ENCODE data around the gene LPP.

LPP gene

DNA sequence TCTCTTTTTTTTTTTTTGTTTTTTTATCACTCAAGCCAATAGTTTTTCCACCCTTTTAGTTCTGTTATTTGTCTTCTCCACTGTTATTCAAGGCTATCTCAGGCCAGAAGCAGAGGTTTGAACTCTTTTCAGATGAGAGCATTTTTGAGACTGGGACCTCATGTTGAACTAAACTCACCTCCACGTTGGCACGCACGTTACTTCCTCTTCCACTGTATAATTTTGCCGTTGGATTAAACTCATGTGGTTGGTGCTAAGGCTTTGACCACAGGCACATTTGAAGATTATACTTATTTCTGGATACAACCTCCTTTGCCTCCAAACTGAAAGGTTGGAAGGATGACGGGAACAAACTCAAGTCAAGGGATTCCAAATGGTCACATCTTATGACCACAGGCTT is 516.5 kb downstream of the LPP start:
- no peaks in the 10 kb centered on the region for H3K9me3 Mint-ChIP-seq

DNA sequence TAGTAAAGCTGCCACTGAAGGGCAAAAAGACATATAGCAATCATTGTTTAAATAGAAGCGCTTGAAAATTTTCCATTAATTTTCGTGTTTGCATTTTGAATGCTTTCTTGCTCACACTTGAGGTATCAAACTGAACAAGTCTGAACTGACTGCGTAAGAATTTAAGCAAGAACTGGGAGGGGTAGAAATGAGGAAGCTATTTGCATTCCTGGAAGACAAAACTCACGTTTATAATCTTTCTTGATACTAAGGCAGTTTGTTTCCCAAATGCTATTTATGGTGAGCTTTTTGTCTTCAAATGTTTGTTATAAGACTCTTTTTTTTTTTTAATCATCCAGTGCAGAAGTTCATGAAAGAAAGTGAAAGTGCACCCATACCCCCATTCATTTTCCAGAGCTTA is 518.0 kb downstream of the LPP start:
- DNase-seq (ENCODE audit: low spot score): no peak
- Mint-ChIP-seq H3K4me1 (ENCODE audit: low read depth) (peaks cover 5% of the 10 kb centered on the region), H3K27me3 (ENCODE audit: low read depth) (no peaks in the 10 kb centered on the region), H3K4me3 (no peak overlapping the region), H3K27ac (no peak overlapping the region), H3K9me3 (no peaks in the 10 kb centered on the region), H3K36me3 (ENCODE audit: low read depth) (peaks cover 4% of the 10 kb centered on the region)

More for the DNA sequence above, 516.5 kb downstream of the LPP start:
- DNase-seq (ENCODE audit: low spot score): no peak
- Mint-ChIP-seq H3K36me3 (ENCODE audit: low read depth) (peaks cover 4% of the 10 kb centered on the region), H3K4me3 (no peak overlapping the region), H3K4me1 (ENCODE audit: low read depth) (peaks cover 5% of the 10 kb centered on the region), H3K27ac (no peak overlapping the region), H3K27me3 (ENCODE audit: low read depth) (no peaks in the 10 kb centered on the region)

DNA sequence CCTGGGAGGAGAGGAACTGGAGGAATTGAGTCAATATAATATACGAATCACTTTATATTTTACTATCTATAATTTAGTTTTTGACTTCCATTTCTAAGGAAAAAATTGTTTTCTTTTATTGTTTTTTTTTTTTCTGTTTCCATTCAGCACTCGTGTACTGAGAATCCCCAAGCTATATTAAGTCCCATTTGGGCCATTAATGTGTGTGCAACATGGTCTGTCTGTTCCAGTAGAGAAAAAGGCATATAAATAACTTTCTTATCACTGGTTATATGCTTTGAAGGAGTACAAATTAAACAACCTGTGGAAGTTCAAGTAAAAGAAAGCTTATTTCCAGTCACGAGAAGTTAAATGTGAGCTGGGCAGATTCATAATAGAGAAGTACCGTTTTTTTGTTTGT is 518.9 kb downstream of the LPP start:
- Mint-ChIP-seq H3K36me3 (ENCODE audit: low read depth) (peaks cover 7% of the 10 kb centered on the region), H3K27me3 (ENCODE audit: low read depth) (no peaks in the 10 kb centered on the region), H3K27ac (no peak overlapping the region)

DNA sequence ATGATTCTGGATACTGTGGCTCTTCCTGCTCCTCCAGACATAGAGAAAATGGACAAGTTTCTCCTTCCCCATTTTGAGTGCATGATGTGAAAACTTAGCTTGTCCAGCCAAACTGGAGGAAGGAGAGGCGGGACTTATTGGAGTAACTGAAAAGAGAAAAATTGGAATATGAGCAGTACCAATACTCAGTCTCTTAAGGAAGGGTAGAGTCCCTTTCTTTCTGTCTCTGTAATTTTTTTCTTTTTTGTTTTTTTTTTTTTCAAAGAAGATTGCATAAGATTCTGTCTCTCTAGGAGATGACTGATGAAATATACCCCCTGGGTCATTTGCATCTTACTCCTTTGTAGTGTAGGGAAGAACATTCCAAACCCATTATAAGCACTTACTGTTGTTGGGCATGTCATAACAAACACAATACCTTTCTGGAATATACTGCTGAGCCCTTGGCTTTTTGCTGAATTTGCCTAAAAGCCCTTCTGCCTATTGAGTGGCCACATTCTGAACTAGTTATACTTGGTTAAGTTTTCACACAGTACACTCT is 519.8 kb downstream of the LPP start:
- DNase-seq (ENCODE audit: low spot score): no peak
- H3K4me3 Mint-ChIP-seq: no peak overlapping the region
- H3K27ac Mint-ChIP-seq: no peak overlapping the region

More for the DNA sequence above, 518.9 kb downstream of the LPP start:
- no peak for DNase-seq (ENCODE audit: low spot score)
- Mint-ChIP-seq H3K4me3 (no peak overlapping the region), H3K4me1 (ENCODE audit: low read depth) (no peaks in the 10 kb centered on the region), H3K9me3 (no peaks in the 10 kb centered on the region)

DNA sequence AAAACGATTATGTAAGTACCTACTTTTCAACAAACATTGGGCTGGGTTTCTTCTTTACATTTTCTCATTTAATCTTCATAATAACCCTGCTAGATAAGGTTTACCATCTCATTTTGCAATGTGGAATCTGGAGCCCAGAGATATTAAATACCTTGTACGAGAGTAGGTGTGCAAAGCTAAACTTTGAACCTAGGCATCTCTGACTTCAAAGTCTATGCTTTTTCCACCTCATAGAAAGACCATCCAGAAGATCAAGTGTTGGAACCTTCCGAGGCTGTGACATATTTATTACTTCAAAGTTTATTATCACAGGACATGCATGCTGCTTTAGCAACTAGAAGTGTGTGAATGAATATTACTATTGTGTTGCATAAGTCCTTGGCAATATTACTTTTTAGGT is 520.6 kb downstream of the LPP start:
- Mint-ChIP-seq H3K36me3 (ENCODE audit: low read depth) (peaks cover 5% of the 10 kb centered on the region), H3K4me3 (no peak overlapping the region), H3K27me3 (ENCODE audit: low read depth) (no peaks in the 10 kb centered on the region), H3K4me1 (ENCODE audit: low read depth) (peaks cover 4% of the 10 kb centered on the region), H3K27ac (no peak overlapping the region), H3K9me3 (no peaks in the 10 kb centered on the region)
- DNase-seq (ENCODE audit: low spot score): no peak

More for the DNA sequence above, 519.8 kb downstream of the LPP start:
- Mint-ChIP-seq H3K27me3 (ENCODE audit: low read depth) (no peaks in the 10 kb centered on the region), H3K36me3 (ENCODE audit: low read depth) (peaks cover 7% of the 10 kb centered on the region), H3K4me1 (ENCODE audit: low read depth) (peaks cover under 1% of the 10 kb centered on the region), H3K9me3 (no peaks in the 10 kb centered on the region)

DNA sequence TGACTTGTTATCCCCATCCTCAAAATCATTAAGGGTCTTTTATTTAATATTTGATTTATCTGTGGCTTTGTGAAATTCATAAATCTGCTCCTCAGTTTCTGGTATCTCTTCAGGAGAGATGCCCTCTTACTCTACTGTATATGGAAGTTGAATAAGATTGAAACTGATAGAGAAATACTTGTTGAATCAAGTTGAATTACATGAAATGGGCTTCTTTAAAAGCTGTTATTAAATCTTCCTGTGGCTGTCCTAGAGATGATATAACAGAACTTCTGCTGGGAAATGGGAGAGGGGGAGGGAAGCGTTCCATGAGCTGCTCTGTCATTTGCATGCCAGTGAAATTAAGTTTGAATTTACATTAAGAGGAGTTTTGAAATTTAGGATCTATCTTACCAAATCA is 523.4 kb downstream of the LPP start:
- peaks cover 6% of the 10 kb centered on the region for H3K4me1 Mint-ChIP-seq (ENCODE audit: low read depth)
- no peak overlapping the region for H3K4me3 Mint-ChIP-seq
- no peak overlapping the region for H3K27ac Mint-ChIP-seq
- peaks cover 3% of the 10 kb centered on the region for H3K36me3 Mint-ChIP-seq (ENCODE audit: low read depth)
- no peaks in the 10 kb centered on the region for H3K9me3 Mint-ChIP-seq
- no peaks in the 10 kb centered on the region for H3K27me3 Mint-ChIP-seq (ENCODE audit: low read depth)
- DNase-seq (ENCODE audit: low spot score): no peak

DNA sequence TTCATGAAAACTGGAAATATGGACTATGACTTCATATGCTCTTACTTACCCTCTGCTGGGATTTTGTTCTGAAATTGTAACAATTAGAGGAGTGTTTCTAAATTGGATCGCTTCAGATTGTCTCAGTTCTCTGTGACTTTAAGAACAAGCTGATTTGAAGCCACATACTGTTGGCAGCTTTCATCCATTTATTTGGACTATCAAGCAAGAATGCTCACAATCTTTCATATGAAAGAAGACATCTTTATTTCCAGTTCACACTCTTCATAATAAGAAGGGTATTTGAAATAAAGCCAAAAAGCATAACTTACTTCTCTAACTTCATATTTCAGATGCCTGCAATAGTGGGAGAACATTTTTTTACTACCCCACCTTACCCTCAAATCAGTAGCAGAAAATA is 526.2 kb downstream of the LPP start:
- peaks cover 13% of the 10 kb centered on the region for H3K4me1 Mint-ChIP-seq (ENCODE audit: low read depth)
- peaks cover 3% of the 10 kb centered on the region for H3K36me3 Mint-ChIP-seq (ENCODE audit: low read depth)
- DNase-seq (ENCODE audit: low spot score): no peak
- no peaks in the 10 kb centered on the region for H3K27me3 Mint-ChIP-seq (ENCODE audit: low read depth)
- no peak overlapping the region for H3K27ac Mint-ChIP-seq
- H3K4me3 Mint-ChIP-seq: no peak overlapping the region
- H3K9me3 Mint-ChIP-seq: no peaks in the 10 kb centered on the region

DNA sequence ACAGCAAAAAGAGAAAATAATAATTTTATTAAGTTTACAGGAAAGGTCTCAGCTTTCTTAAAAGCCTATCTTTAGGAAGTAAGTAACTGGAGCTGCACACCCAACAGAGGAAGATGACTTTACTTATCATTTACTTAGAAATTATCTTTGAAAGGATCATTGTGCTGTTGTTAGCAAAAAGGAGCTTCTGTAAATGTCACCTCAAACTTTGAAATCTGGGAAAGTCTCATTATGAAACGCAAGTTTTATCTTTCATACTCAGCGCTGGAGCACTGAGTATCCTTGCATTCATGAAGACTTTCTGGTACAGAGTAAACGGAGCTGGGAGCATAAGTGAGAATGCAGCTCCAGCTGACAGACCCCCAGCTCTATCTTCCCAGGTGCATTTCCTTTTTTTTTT is 526.6 kb downstream of the LPP start:
- H3K9me3 Mint-ChIP-seq: no peaks in the 10 kb centered on the region
- no peak overlapping the region for H3K27ac Mint-ChIP-seq
- DNase-seq (ENCODE audit: low spot score): no peak
- peaks cover 3% of the 10 kb centered on the region for H3K36me3 Mint-ChIP-seq (ENCODE audit: low read depth)
- H3K4me3 Mint-ChIP-seq: no peak overlapping the region
- H3K4me1 Mint-ChIP-seq (ENCODE audit: low read depth): peaks cover 15% of the 10 kb centered on the region
- no peaks in the 10 kb centered on the region for H3K27me3 Mint-ChIP-seq (ENCODE audit: low read depth)

DNA sequence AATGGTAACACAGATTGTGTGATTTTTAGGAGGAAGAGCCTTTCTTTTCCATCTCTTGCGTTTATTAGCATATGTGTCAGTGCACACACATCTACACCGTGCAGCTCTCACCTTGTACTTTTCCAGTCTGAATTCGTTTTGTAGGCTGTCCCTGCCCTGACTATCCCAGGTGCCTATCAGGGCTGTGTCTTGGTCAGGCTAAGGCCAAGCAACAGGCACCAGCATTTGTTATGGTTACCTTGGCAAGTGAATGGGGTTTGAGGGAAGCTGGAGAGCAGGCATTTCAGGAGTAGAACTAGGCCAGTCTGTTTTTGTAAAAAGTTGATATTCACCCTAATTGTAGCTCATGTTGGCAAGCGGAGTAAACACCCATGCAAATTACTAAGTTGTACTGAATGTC is 528.4 kb downstream of the LPP start:
- no peak overlapping the region for H3K27ac Mint-ChIP-seq
- no peak overlapping the region for H3K4me3 Mint-ChIP-seq
- DNase-seq (ENCODE audit: low spot score): no peak
- H3K36me3 Mint-ChIP-seq (ENCODE audit: low read depth): peaks cover 2% of the 10 kb centered on the region
- H3K27me3 Mint-ChIP-seq (ENCODE audit: low read depth): no peaks in the 10 kb centered on the region
- peaks cover 26% of the 10 kb centered on the region for H3K4me1 Mint-ChIP-seq (ENCODE audit: low read depth)
- H3K9me3 Mint-ChIP-seq: no peaks in the 10 kb centered on the region

DNA sequence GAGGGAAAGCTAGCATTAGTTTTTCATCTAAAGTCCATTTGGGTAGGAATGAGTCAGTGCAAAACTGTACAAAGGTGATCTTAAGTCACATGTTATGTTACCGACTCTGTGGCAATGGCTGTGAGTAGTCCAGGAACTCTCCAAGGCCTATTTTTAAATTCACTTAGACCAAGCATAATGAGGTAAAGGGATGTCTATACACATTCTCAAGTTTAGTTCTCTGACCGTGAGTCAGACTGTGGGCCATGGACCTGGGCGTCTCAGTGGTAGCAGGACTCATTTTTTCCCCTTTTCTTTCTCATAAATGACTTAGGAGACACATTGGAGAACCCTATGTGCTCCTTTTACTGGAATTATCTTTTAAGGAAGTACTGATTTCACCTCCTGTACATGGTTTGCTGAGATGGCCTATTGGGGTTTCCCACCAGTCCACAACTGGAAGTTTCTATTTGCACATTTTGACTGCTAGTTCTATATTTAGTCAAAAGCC is 529.1 kb downstream of the LPP start:
- no peaks in the 10 kb centered on the region for H3K36me3 Mint-ChIP-seq (ENCODE audit: low read depth)
- no peaks in the 10 kb centered on the region for H3K27me3 Mint-ChIP-seq (ENCODE audit: low read depth)
- no peaks in the 10 kb centered on the region for H3K9me3 Mint-ChIP-seq
- no peak overlapping the region for H3K27ac Mint-ChIP-seq
- no peak overlapping the region for H3K4me3 Mint-ChIP-seq
- peaks cover 28% of the 10 kb centered on the region for H3K4me1 Mint-ChIP-seq (ENCODE audit: low read depth)
- peak; percentile 69 for DNase-seq (ENCODE audit: low spot score)

DNA sequence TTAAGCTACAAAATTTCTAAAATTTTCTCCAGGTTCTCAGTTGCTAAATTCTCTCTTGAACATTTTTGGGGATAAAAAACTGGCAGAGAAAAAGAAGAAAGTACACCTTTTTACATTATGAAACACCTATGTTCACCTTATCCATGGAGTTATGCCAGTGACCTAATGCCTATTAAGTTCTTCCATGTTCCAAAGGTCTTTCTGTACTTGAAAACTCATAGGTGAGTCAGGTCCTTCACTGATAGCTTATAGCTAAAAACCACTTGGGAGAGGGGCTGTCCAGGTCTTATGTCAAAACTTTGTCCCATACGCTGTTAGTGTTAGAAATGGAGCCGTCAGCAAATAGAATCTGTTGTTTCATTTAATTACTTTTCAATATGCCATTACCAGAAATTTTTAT is 530.3 kb downstream of the LPP start:
- Mint-ChIP-seq H3K36me3 (ENCODE audit: low read depth) (no peaks in the 10 kb centered on the region), H3K4me3 (no peak overlapping the region), H3K4me1 (ENCODE audit: low read depth) (peaks cover 24% of the 10 kb centered on the region), H3K27me3 (ENCODE audit: low read depth) (no peaks in the 10 kb centered on the region), H3K27ac (no peak overlapping the region), H3K9me3 (no peaks in the 10 kb centered on the region)
- no peak for DNase-seq (ENCODE audit: low spot score)

DNA sequence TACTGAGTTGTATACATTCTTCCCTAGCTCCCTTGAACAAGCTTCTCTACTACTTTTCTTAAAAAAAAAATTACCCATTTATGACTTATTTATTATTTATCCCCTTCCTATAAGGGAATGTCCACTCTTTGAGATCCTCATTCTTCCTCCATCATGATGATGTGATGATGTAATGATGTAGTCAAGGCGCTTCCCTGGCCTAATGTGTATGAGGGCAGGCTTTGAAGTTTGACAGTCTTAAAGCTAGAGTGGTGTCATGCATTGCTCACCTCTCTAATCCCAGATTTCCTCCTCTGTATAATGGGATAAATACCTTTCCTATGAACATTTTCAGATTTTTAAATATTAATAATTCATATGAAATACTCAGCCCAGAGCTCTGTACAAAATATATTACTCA is 531.8 kb downstream of the LPP start:
- no peaks in the 10 kb centered on the region for H3K9me3 Mint-ChIP-seq
- H3K27me3 Mint-ChIP-seq (ENCODE audit: low read depth): no peaks in the 10 kb centered on the region
- no peak overlapping the region for H3K27ac Mint-ChIP-seq
- H3K4me1 Mint-ChIP-seq (ENCODE audit: low read depth): peaks cover 22% of the 10 kb centered on the region
- DNase-seq (ENCODE audit: low spot score): no peak
- H3K4me3 Mint-ChIP-seq: no peak overlapping the region
- no peaks in the 10 kb centered on the region for H3K36me3 Mint-ChIP-seq (ENCODE audit: low read depth)

DNA sequence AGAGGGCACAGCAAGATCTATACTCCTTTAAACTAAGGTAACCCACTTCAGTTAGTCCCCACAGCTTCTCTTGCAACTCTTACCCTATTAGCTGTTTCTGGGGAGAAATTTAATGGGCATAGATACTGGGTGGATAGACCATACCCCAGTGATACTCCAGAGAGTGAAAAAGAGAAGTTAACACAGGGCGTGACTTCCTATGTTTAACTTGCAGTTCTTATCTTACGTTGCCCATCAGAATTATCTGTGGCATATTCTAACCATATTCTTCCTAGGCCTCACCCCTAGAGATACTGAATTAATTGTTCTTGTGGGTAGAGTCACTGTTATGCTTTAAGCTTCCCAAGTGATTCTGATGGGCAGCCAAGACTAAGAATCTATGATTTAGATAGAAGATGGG is 532.4 kb downstream of the LPP start:
- peaks cover 22% of the 10 kb centered on the region for H3K4me1 Mint-ChIP-seq (ENCODE audit: low read depth)
- H3K36me3 Mint-ChIP-seq (ENCODE audit: low read depth): no peaks in the 10 kb centered on the region
- DNase-seq (ENCODE audit: low spot score): no peak
- H3K9me3 Mint-ChIP-seq: no peaks in the 10 kb centered on the region
- no peak overlapping the region for H3K27ac Mint-ChIP-seq
- H3K27me3 Mint-ChIP-seq (ENCODE audit: low read depth): no peaks in the 10 kb centered on the region
- H3K4me3 Mint-ChIP-seq: peak overlapping the region; percentile 34

DNA sequence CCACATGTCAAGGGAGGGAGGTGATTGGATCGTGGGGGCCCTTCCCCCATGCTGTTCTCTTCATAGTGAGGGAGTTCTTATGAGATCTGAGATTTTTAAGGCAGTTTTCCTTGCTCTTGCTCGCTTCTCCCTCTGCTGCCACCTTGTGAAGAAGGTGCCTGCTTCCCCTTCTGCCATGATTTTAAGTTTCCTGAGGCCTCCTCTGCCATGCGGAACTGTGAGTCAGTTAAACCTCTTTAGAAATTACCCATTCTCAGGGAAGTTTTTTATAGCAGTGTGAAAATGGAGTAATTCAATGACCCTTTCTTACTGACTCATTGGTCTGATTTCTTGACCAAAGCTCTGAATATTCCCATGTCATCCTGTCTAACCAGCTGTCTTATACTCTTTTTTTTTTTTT is 533.4 kb downstream of the LPP start:
- no peaks in the 10 kb centered on the region for H3K36me3 Mint-ChIP-seq (ENCODE audit: low read depth)
- no peak for DNase-seq (ENCODE audit: low spot score)

DNA sequence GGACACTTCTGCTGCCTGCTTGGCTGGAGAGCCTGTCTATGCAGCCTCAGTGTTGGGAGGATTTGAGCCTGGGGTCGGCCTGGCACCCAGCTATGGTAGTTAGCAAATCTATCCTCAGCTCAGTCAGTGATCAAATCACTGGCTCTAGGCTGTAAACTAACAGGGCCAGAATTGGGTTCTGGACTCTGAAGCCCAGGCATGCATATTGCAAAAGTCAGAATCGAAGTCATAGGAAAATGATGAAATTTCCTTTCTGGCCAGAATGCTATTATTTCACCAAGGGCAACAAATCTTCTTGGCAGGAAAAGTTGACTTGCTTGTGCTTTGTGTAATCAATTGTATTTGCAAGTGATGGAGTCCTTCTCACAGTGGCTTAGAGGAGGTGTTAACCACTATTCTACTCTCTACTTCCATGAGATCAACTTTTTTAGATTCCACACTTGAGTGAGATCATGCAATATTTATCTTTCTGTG is 535.2 kb downstream of the LPP start:
- Mint-ChIP-seq H3K9me3 (no peaks in the 10 kb centered on the region), H3K27ac (no peak overlapping the region), H3K4me3 (no peak overlapping the region), H3K27me3 (ENCODE audit: low read depth) (no peaks in the 10 kb centered on the region), H3K4me1 (ENCODE audit: low read depth) (peaks cover 19% of the 10 kb centered on the region), H3K36me3 (ENCODE audit: low read depth) (no peaks in the 10 kb centered on the region)
- DNase-seq (ENCODE audit: low spot score): no peak

More for the DNA sequence above, 533.4 kb downstream of the LPP start:
- Mint-ChIP-seq H3K27ac (no peak overlapping the region), H3K4me1 (ENCODE audit: low read depth) (peaks cover 22% of the 10 kb centered on the region), H3K27me3 (ENCODE audit: low read depth) (no peaks in the 10 kb centered on the region), H3K4me3 (no peak overlapping the region), H3K9me3 (no peaks in the 10 kb centered on the region)
